ENCODE results near the gene RABGAP1L.

- TF ChIP-seq POLR2AphosphoS5 (IDR thresholded peaks at IDR 0.05) = no peak
- no peak for TF ChIP-seq POLR2A (IDR thresholded peaks at IDR 0.05)
- no peak for TF ChIP-seq CTCF (IDR thresholded peaks at IDR 0.05 in 8 of 11, conservative IDR thresholded peaks at IDR 0.05 in 3 of 11)
Observed at GRCh38 chr1:174447866-174448530, 288.7 kb downstream of the RABGAP1L start, which contains the start of gene GPR52.

All from spleen (tissue), 7 donors.